HG02610 (cell line): ENCODE data around the gene TAGLN.
"Not testable (repeated sequence)": the region's sequence is repeated elsewhere in the genome, so short reads cannot be mapped to it uniquely, and the experiment has no call there.

ENCODE experiments used
- ATAC-seq: cut with Tn5 transposase; IDR thresholded peaks from one replicate; pipeline ENCODE4 v1.9.1; 2021; ENCODE audit warnings: mild to moderate bottlenecking, moderate library complexity; ENCODE audit not compliant: unreplicated experiment

The TAGLN gene

GRCh38 chr11:117180661-117181585, 18.2 kb upstream of the TAGLN start:
- no peak for ATAC-seq

GRCh38 chr11:117181586-117182550, 17.3 kb upstream of the TAGLN start:
- no peak for ATAC-seq

- ATAC-seq: no peak
These were observed 16.6 kb upstream of the TAGLN start for GRCh38 chr11:117182551-117182935.

GRCh38 chr11:117183178-117183577, 16.0 kb upstream of the TAGLN start:
- ATAC-seq: not testable (repeated sequence)

- no peak for ATAC-seq
These were observed 15.3 kb upstream of the TAGLN start for GRCh38 chr11:117183724-117184349.

- ATAC-seq: no peak
These were observed 13.3 kb upstream of the TAGLN start for GRCh38 chr11:117185736-117186430.

GRCh38 chr11:117186431-117186761, 12.8 kb upstream of the TAGLN start:
- ATAC-seq: no peak

GRCh38 chr11:117187007-117187406, 12.2 kb upstream of the TAGLN start:
- no peak for ATAC-seq

GRCh38 chr11:117187428-117187798, 11.8 kb upstream of the TAGLN start:
- no peak for ATAC-seq

GRCh38 chr11:117187799-117188481, 11.2 kb upstream of the TAGLN start:
- no peak for ATAC-seq

GRCh38 chr11:117188620-117189081, 10.5 kb upstream of the TAGLN start:
- ATAC-seq: no peak

- ATAC-seq: peak; percentile 61
These were observed 9.8 kb upstream of the TAGLN start for GRCh38 chr11:117189191-117189940.

- ATAC-seq: no peak
These were observed 9.1 kb upstream of the TAGLN start for GRCh38 chr11:117189941-117190544.

- ATAC-seq: no peak
These were observed 7.3 kb upstream of the TAGLN start for GRCh38 chr11:117191680-117192400.

- no peak for ATAC-seq
These were observed 6.7 kb upstream of the TAGLN start for GRCh38 chr11:117192401-117192875.

- ATAC-seq: no peak
These were observed 5.8 kb upstream of the TAGLN start for GRCh38 chr11:117193130-117194020.

GRCh38 chr11:117194267-117194666, 4.9 kb upstream of the TAGLN start:
- no peak for ATAC-seq
